Pancreas (tissue), 10 donors: ENCODE measurements around the gene CDHR2. TPM values are rescaled to one million over a fixed set of nuclear protein-coding genes. Genes with fewer than 3 reads are reported as not detected.

Source experiments
- ATAC-seq, 4 donors: fragments of 200-7000 bp; cut with Tn5 transposase; one replicate each; pipeline versions ENCODE4 v1.8.0 to v1.9.1; 2020; ENCODE audit warnings: mild to moderate bottlenecking in 4 of 4, moderate library complexity in 4 of 4
- DNase-seq, 6 donors: peaks; one replicate each; pipeline ENCODE4 v3.0.0-alpha.2; 2020
- FAIRE-seq: peaks from 2 replicates; lab custom pipeline; 2012; peaks lifted over from hg19 to GRCh38; lab: Jason Lieb, UNC
- H3K27ac ChIP-seq, 4 donors: fragments of 200-600 bp; sonication (generic); 1 replicate in 3 of 4; 2 replicates in 1 of 4; pipeline versions ENCODE4 v1.5.0 to v1.8.0; 2020
- H3K27me3 ChIP-seq, 4 donors: fragments of 200-600 bp; one replicate each; pipeline ENCODE4 v1.8.0; 2021
- H3K36me3 ChIP-seq, 3 donors: fragments of 200-600 bp; sonication (generic) in 1 of 3; one replicate each; pipeline versions ENCODE4 v1.5.0 to v1.8.0; 2020 to 2021
- H3K4me1 ChIP-seq, 3 donors: fragments of 200-600 bp; one replicate each; pipeline ENCODE4 v1.8.0; 2021
- H3K4me3 ChIP-seq, 4 donors: fragments of 200-600 bp; sonication (generic) in 2 of 4; one replicate each; pipeline versions ENCODE4 v1.5.0 to v1.8.0; 2020 to 2021
- H3K9me3 ChIP-seq, 4 donors: fragments of 200-600 bp; one replicate each; pipeline ENCODE4 v1.8.0; 2021
- CTCF ChIP-seq, 4 donors: fragments of 200-600 bp; sonication (generic) in 3 of 4; IDR thresholded peaks; one replicate each; pipeline versions ENCODE4 v1.5.0 to v1.8.0; 2021; ENCODE audit warnings: antibody characterized with exemption in 4 of 4
- WGBS, 2 donors: extraction: QIAGEN DNeasy Blood & Tissue Kit; methylation state at CpG; one replicate each; pipeline ENCODE4 v1.1.7; 2013; 5-methylcytosine and 5-hydroxymethylcytosine counted together
- intact Hi-C, 3 donors: fragments of 100-400 bp; cut with DNase I; formaldehyde crosslinking; loops; one replicate each; pipeline versions ENCODE4 v1.11.1 to v1.14.2; 2022
- polyA plus RNA-seq, 2 donors: library from polyadenylated mRNA; stranded (reverse); fragments of 200-250 nt; gene quantifications; one replicate each; pipeline ENCODE4 v1.2.3, GENCODE V29; 2013
- total RNA-seq, 6 donors: library from RNA; stranded (reverse); fragmentation: NEBNext Ultra II Directional in 4 of 6; extraction: Animal tissue kit (Norgen Biotek cat#: 25700) in 4 of 6; gene quantifications; one replicate each; pipeline versions ENCODE4 v1.2.1 to v1.2.4, GENCODE V29; 2021 to 2023
- donor health status: healthy with polysubstance abuse.
- donor health status: DM: no; HTN: no; CAD: no; lungs with moderate emphysema.
- donor health status: DM: no; HTN: no; CAD: no.
- donor health status: control.
- donor health status: control.
- donor health status: Bipolar disorder and iron deficiency.
- donor health status: DM: yes; HTN: yes; CAD: no.
- donor health status: DM: no; HTN: no; CAD: no.
- donor health status: DM: no; HTN: no; CAD: no.
- donor health status: DM: yes; HTN: yes; CAD: no.

The CDHR2 gene
- total and polyA plus RNA-seq, 8 donors = 0.19 to 1.1 (median 0.26) TPM; not detected in 1

DNA sequence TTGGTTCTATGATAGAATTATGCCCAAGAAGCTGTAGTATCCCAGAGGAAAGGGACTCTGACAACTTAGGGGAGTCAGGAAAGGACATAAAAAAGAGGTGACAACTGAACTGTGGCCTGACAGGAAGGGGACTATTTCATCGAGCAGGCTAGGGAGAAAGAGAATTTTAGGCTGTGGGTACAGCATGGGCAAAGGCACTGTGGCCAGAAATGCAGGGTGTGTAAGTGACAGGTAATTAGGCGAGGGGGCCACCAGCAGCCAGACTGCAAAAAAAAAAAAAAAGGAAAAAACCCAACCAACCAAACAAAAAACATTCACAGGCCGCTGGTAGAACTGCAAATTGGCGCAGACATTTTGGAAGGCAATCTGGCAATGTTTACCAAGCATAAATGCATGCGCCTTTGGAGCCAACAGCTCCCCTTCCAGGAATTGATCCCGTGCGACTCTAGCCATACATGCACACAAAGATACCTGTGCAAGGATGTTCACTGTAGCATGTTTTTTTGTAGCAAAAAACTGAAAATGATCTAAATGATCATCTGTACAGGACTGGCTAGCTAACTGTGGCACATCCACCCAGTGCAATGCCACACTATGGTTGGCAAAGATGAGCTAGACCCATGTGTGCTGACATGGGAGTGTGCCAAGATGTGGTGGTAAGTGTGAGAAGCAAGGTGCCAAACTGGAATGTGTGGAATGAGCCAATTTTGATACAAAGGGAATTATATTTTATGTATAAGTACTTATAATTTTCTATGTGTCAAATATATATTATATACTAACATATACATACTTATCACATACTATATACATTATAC lies 82.5 kb downstream of the CDHR2 start:
- no peaks in the 10 kb centered on the region for H3K36me3 ChIP-seq
- no peak overlapping the region for H3K27ac ChIP-seq
- no peak for TF ChIP-seq CTCF (IDR thresholded peaks at IDR 0.05)
- no peak for DNase-seq
- no peaks in the 10 kb centered on the region for H3K9me3 ChIP-seq
- intact Hi-C loops = no loop called here
- H3K4me1 ChIP-seq = peaks cover 0 to 7% (median 0%) of the 10 kb centered on the region in 3 donors
- WGBS, 2 donors = 56 to 70% methylated on average over 7 of the region's 7 CpGs
- H3K4me3 ChIP-seq = no peak overlapping the region
- no peak for FAIRE-seq
- ATAC-seq = no peak
- H3K27me3 ChIP-seq = peaks cover 0 to 14% (median 0%) of the 10 kb centered on the region in 4 donors

- Histone ChIP-seq H3K36me3 (no peaks in the 10 kb centered on the region), H3K9me3 (no peaks in the 10 kb centered on the region), H3K4me3 (no peak overlapping the region), H3K27me3 (peaks cover 0 to 14% (median 0%) of the 10 kb centered on the region in 4 donors), H3K4me1 (peaks cover 0 to 7% (median 0%) of the 10 kb centered on the region in 3 donors), H3K27ac (no peak overlapping the region)
- DNase-seq (no peak), ATAC-seq (no peak), FAIRE-seq (no peak)
- TF ChIP-seq CTCF (IDR thresholded peaks at IDR 0.05) = no peak
- WGBS, 2 donors = 63 to 73% methylated on average over 2 of the region's 2 CpGs
- intact Hi-C loops = no loop called here
These were observed 83.6 kb downstream of the CDHR2 start for GRCh38 chr5:176632745-176633144.

- 22 to 33% methylated on average over 6 of the region's 6 CpGs for WGBS, 2 donors
- DNase-seq = no peak
- H3K4me3 ChIP-seq = no peak overlapping the region
- ATAC-seq = no peak
- intact Hi-C loops = no loop called here
- H3K36me3 ChIP-seq = no peaks in the 10 kb centered on the region
- no peaks in the 10 kb centered on the region for H3K9me3 ChIP-seq
- H3K27ac ChIP-seq = no peak overlapping the region
- H3K27me3 ChIP-seq = peaks cover 0 to 14% (median 0%) of the 10 kb centered on the region in 4 donors
- no peak for TF ChIP-seq CTCF (IDR thresholded peaks at IDR 0.05)
- peaks cover 0 to 7% (median 0%) of the 10 kb centered on the region in 3 donors for H3K4me1 ChIP-seq
- no peak for FAIRE-seq
These were observed 84.5 kb downstream of the CDHR2 start for GRCh38 chr5:176633598-176633997.

DNA sequence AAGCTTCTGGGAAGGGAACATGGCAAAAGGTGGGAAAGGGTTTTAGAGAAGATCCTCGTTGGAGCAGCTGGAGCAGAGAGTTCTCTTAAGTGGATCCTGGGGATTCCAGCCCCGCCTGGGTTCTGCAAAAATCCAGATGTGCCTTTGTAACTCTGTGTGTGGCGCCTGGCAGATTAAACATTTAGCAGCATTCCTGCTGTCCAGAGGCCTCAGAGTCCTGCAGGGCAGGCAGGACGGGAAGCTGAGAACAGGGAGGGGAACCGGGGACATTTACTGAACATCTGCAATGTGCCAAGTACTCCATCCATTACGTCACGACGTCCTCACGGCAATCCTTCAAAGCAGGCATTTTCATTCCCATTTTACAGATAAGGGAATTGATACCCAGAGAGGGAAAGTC lies 87.3 kb downstream of the CDHR2 start:
- WGBS, 2 donors = 41 to 44% methylated on average over 9 of the region's 9 CpGs
- DNase-seq (no peak), FAIRE-seq (no peak), ATAC-seq (no peak)
- TF ChIP-seq CTCF (IDR thresholded peaks at IDR 0.05) = no peak
- intact Hi-C loops = no loop called here
- Histone ChIP-seq H3K4me1 (no peaks in the 10 kb centered on the region), H3K27me3 (no peaks in the 10 kb centered on the region), H3K9me3 (no peaks in the 10 kb centered on the region), H3K27ac (no peak overlapping the region), H3K4me3 (no peak overlapping the region), H3K36me3 (no peaks in the 10 kb centered on the region)

- Histone ChIP-seq H3K27ac (no peak overlapping the region), H3K4me1 (no peaks in the 10 kb centered on the region), H3K36me3 (no peaks in the 10 kb centered on the region), H3K27me3 (no peaks in the 10 kb centered on the region), H3K4me3 (no peak overlapping the region), H3K9me3 (no peaks in the 10 kb centered on the region)
- no peak for ATAC-seq
- intact Hi-C loops = no loop called here
- FAIRE-seq = no peak
- DNase-seq = no peak
- WGBS, 2 donors = 48 to 63% methylated on average over 4 of the region's 4 CpGs
- TF ChIP-seq CTCF (IDR thresholded peaks at IDR 0.05) = no peak
These were observed 88.4 kb downstream of the CDHR2 start for GRCh38 chr5:176637556-176637955.
